MCF 10A (cell line): ENCODE data around the gene ATG2A. TPM values are rescaled to one million over a fixed set of nuclear protein-coding genes. Genes with fewer than 3 reads are reported as not detected.

Source experiments
- BruUV-seq: library from RNA; stranded (reverse); fragments of 400-500 nt; replicated peaks from 2 replicates; lab custom pipeline; 2021; lab: Mats Ljungman, UMichigan
- CTCF ChIA-PET: fragments of 300-600 bp; sonication (Branson Sonifier 250); formaldehyde crosslinking; extraction: SDS; loops from one replicate; lab custom pipeline; 2021; ENCODE audit warnings: antibody characterized with exemption, inconsistent platforms; lab: Yijun Ruan, JAX
- POLR2A ChIA-PET: fragments of 300-600, 350-650 bp; sonication (Branson Sonifier 250); formaldehyde crosslinking; extraction: SDS; loops from one replicate; lab custom pipeline; 2020; ENCODE audit warnings: antibody characterized with exemption, inconsistent platforms; lab: Yijun Ruan, JAX
- DNase-seq: peaks from one replicate; pipeline ENCODE4 v3.0.0-alpha.2; 2018; ENCODE audit not compliant: unreplicated experiment
- H3K27ac Mint-ChIP-seq: one replicate; pipeline ENCODE4 v1.8.0; 2022; ENCODE audit warnings: mild to moderate bottlenecking, low read depth, mixed read lengths; ENCODE audit not compliant: unreplicated experiment
- H3K27me3 Mint-ChIP-seq: one replicate; pipeline ENCODE4 v1.8.0; 2022; ENCODE audit warnings: mixed read lengths; ENCODE audit not compliant: insufficient read depth, unreplicated experiment
- H3K36me3 Mint-ChIP-seq: one replicate; pipeline ENCODE4 v1.8.0; 2022; ENCODE audit warnings: mild to moderate bottlenecking, moderate library complexity, mixed read lengths; ENCODE audit not compliant: insufficient read depth, unreplicated experiment
- H3K4me1 Mint-ChIP-seq: one replicate; pipeline ENCODE4 v1.8.0; 2022; ENCODE audit warnings: mixed read lengths; ENCODE audit not compliant: insufficient read depth, unreplicated experiment
- H3K4me3 Mint-ChIP-seq: one replicate; pipeline ENCODE4 v1.8.0; 2022; ENCODE audit warnings: mild to moderate bottlenecking, moderate library complexity, mixed read lengths; ENCODE audit not compliant: unreplicated experiment
- H3K9me3 Mint-ChIP-seq: one replicate; pipeline ENCODE4 v1.8.0; 2022; ENCODE audit warnings: mixed read lengths; ENCODE audit not compliant: unreplicated experiment
- intact Hi-C: fragments of 100-400 bp; cut with micrococcal nuclease; formaldehyde crosslinking; loops from 2 replicates; pipeline ENCODE4 v1.14.1; 2022
- total RNA-seq: library from RNA; stranded (reverse); gene quantifications from 2 replicates; pipeline ENCODE4 v1.2.3, GENCODE V29; 2022
- TF ChIP-seq, protein P1 (sequence below): fragments of 200-600 bp; IDR thresholded peaks from one replicate; pipeline ENCODE4 v1.8.0; 2022; ENCODE audit warnings: antibody characterized with exemption, mild to moderate bottlenecking; ENCODE audit not compliant: unreplicated experiment

Gene ATG2A
- total RNA-seq, 1 experiment from 2014 or later, result 28.7 TPM

DNA sequence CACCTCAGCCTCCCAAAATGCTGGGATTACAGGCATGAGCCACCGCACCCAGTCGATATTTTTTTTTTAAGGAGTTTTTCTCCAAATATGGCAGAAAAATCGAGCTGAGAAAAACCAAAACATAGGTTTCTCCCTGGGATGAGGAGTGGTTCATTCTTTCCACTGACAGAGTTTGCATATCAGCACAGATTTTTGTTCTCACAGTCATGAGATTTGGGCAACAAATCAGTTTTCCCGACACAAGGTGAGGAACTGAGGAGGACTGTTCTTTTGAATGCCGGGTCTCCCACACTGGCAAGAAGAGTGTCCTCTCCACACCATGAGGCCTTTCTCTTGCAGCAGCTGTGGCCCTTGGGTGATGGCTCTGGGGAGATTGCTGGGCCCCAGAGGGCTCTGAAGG, 34.8 kb downstream of the ATG2A start:
- Mint-ChIP-seq H3K36me3 (no peaks in the 10 kb centered on the region), H3K4me3 (no peak overlapping the region), H3K4me1 (peaks cover 13% of the 10 kb centered on the region), H3K27me3 (no peaks in the 10 kb centered on the region), H3K9me3 (no peaks in the 10 kb centered on the region), H3K27ac (no peak overlapping the region)
- no TSS peak for BruUV-seq
- ChIA-PET CTCF (interaction anchor here (2.6 to 19.1 kb wide), 2 partner anchors 12 to 32 kb away, joined by 10 to 286 read pairs; partner anchors contain the start of gene CDC42BPG), POLR2A (interaction anchor here (0.7 kb wide), 1 partner anchor 27 kb away, joined by 4 read pairs; no protein-coding TSS in a partner anchor)
- DNase-seq, result no peak
- intact Hi-C loops, result no loop called here
- TF ChIP-seq, protein P1, sequence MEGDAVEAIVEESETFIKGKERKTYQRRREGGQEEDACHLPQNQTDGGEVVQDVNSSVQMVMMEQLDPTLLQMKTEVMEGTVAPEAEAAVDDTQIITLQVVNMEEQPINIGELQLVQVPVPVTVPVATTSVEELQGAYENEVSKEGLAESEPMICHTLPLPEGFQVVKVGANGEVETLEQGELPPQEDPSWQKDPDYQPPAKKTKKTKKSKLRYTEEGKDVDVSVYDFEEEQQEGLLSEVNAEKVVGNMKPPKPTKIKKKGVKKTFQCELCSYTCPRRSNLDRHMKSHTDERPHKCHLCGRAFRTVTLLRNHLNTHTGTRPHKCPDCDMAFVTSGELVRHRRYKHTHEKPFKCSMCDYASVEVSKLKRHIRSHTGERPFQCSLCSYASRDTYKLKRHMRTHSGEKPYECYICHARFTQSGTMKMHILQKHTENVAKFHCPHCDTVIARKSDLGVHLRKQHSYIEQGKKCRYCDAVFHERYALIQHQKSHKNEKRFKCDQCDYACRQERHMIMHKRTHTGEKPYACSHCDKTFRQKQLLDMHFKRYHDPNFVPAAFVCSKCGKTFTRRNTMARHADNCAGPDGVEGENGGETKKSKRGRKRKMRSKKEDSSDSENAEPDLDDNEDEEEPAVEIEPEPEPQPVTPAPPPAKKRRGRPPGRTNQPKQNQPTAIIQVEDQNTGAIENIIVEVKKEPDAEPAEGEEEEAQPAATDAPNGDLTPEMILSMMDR, result no peak

DNA sequence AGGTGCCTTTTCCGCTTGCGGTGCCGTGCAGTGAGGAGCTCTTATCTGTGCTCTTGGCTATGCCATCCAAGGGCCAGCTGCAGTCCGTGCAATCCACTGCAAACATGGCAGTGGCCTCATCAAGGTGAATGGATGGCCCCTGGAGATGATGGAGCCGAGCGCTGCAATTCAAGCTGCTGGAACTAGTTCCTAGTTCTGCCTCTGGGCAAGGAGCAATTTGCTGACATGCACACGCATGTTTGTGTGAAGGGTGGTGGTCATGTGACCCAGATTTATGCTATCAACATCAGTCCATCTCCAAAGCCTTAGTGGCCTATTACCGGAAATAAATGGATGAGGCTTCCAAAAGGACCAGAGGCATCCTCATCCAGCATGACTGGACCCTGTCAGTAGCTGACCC, 35.5 kb downstream of the ATG2A start:
- Mint-ChIP-seq H3K4me1 (peaks cover 21% of the 10 kb centered on the region), H3K27me3 (no peaks in the 10 kb centered on the region), H3K9me3 (no peaks in the 10 kb centered on the region), H3K27ac (no peak overlapping the region), H3K4me3 (no peak overlapping the region), H3K36me3 (no peaks in the 10 kb centered on the region)
- intact Hi-C loops, result no loop called here
- DNase-seq, result no peak
- POLR2A ChIA-PET, result interaction anchor here (0.5 to 7.3 kb wide), 5 partner anchors 16 to 102 kb away, joined by 3 to 103 read pairs (median 4); partner anchors contain the start of gene MEN1
- TF ChIP-seq, protein P1, result no peak
- no TSS peak for BruUV-seq
- CTCF ChIA-PET, result interaction anchor here (0.6 to 19.1 kb wide), 3 partner anchors 13 to 96 kb away, joined by 3 to 286 read pairs (median 10); partner anchors contain the start of gene CDC42BPG

DNA sequence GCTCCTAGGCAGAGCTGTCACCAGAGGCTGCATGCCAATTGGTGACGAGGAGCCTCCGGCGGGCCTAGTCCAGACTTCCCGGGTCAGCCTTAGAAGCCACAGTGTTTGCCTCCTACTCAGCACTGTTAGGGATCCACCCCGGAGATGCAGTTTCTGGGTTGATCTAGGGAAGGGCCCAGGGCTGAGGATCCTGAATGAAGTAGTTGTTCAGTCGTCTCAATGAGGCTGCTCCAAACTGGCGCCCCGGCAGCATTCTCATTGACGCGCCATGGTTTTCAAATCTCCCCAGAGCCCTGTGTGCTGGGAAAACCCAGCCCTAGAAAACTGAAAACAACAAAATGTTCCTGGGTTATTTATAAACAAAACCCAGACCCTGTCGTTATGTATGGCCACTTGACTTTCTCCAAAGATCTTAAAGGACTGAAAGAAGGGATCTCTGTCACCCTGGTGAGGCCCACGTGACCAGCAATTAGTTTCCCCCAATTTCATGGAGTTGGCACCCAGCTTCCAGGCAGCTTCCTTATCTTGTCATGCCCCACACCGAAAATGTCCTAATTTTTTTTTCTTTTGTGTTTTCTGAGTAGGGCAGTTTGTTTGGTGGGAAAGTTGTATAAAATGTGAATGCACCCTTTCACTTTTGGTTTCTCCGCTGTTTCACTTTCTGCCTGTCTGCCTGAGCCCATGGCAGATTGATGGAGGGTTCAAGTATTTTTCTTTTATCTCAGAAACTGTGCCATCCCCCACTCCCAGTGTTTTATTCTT, 36.6 kb downstream of the ATG2A start:
- ChIA-PET CTCF (interaction anchor here (0.6 to 19.1 kb wide), 7 partner anchors 8 to 617 kb away, joined by 3 to 286 read pairs (median 5); partner anchors contain the start of genes ARL2 and CDC42BPG), POLR2A (interaction anchor here (7.3 kb wide), 1 partner anchor 15 kb away, joined by 103 read pairs; no protein-coding TSS in a partner anchor)
- peaks cover 1% of the 10 kb centered on the region for H3K36me3 Mint-ChIP-seq
- no peak for DNase-seq
- no TSS peak for BruUV-seq
- intact Hi-C loops, result no loop called here
- TF ChIP-seq, protein P1, result no peak
- no peak overlapping the region for H3K27ac Mint-ChIP-seq
- H3K9me3 Mint-ChIP-seq, result no peaks in the 10 kb centered on the region
- H3K4me1 Mint-ChIP-seq, result peaks cover 22% of the 10 kb centered on the region
- H3K27me3 Mint-ChIP-seq, result no peaks in the 10 kb centered on the region
- H3K4me3 Mint-ChIP-seq, result no peak overlapping the region
